Psoas muscle (tissue), 8 donors: Measurements from ENCODE around the gene MT1E. TPM values are rescaled to one million over a fixed set of nuclear protein-coding genes. Genes with fewer than 3 reads are reported as not detected.

Source experiments
- ATAC-seq, 4 donors: fragments of 200-7000 bp; cut with Tn5 transposase; one replicate each; pipeline ENCODE4 v1.9.1; 2020; ENCODE audit warnings: moderate library complexity in 3 of 4, mild to moderate bottlenecking in 2 of 4
- DNase-seq, 2 donors: peaks; one replicate each; pipeline ENCODE4 v3.0.0-alpha.2; 2020
- H3K27ac ChIP-seq: fragments of 200-600 bp; one replicate; pipeline ENCODE4 v1.8.0; 2022
- H3K27me3 ChIP-seq, 3 donors: fragments of 200-600 bp in 1 of 3; one replicate each; pipeline versions ENCODE4 v1.6.1 to v1.8.0; 2013 to 2022; ENCODE audit warnings: low read length in 2 of 3, mild to moderate bottlenecking in 2 of 3, moderate library complexity in 1 of 3; ENCODE audit not compliant: insufficient read depth in 3 of 3
- H3K36me3 ChIP-seq, 2 donors: fragments of 200-600 bp in 1 of 2; one replicate each; pipeline versions ENCODE4 v1.6.1 to v1.8.0; 2013 to 2022; ENCODE audit warnings: low read depth in 1 of 2, mild to moderate bottlenecking in 1 of 2, moderate library complexity in 1 of 2; ENCODE audit not compliant: insufficient read depth in 1 of 2
- H3K4me1 ChIP-seq: fragments of 200-600 bp; one replicate; pipeline ENCODE4 v1.8.0; 2022
- H3K4me3 ChIP-seq: fragments of 200-600 bp; one replicate; pipeline ENCODE4 v1.8.0; 2022; ENCODE audit warnings: mild to moderate bottlenecking
- H3K9me3 ChIP-seq: fragments of 200-600 bp; one replicate; pipeline ENCODE4 v1.8.0; 2022
- WGBS, 3 donors: extraction: QIAGEN DNeasy Blood & Tissue Kit; methylation state at CpG; one replicate each; pipeline versions ENCODE4 v1.1.6 to v1.1.7; 2013; 5-methylcytosine and 5-hydroxymethylcytosine counted together
- intact Hi-C, 2 donors: fragments of 100-400 bp; cut with DNase I; formaldehyde crosslinking; loops; one replicate each; pipeline versions ENCODE4 v1.11.0 to v1.14.2; 2022
- polyA plus RNA-seq, 3 donors: library from polyadenylated mRNA; stranded (reverse); fragments of 200-250 nt; gene quantifications; one replicate each; pipeline ENCODE4 v1.2.3, GENCODE V29; 2013
- total RNA-seq, 4 donors: library from RNA; stranded (reverse); fragmentation: NEBNext Ultra II Directional in 2 of 4; extraction: Animal tissue kit (Norgen Biotek cat#: 25700) in 2 of 4; gene quantifications; one replicate each; pipeline versions ENCODE4 v1.2.1 to v1.2.4, GENCODE V29; 2021 to 2023
- TF ChIP-seq, protein P1 (sequence below): fragments of 200-600 bp; IDR thresholded peaks from one replicate; pipeline ENCODE4 v1.8.0; 2022; ENCODE audit warnings: antibody characterized with exemption
- donor health status: healthy with polysubstance abuse.
- donor health status: DM: no; HTN: no; CAD: no; lungs with moderate emphysema.
- donor health status: Bipolar disorder and iron deficiency.
- donor health status: healthy.
- donor health status: DM: yes; HTN: yes; CAD: no.
- donor health status: DM: no; HTN: no; CAD: no.
- donor health status: DM: no; HTN: no; CAD: no.
- donor health status: DM: yes; HTN: yes; CAD: no.

Gene MT1E
- total and polyA plus RNA-seq, 7 donors, result 44.1 to 669 (median 452) TPM

GRCh38 chr16:56649820-56650219 lies 24.2 kb downstream of the MT1E start:
- WGBS, 3 donors, result 85 to 90% (median 87%) methylated on average over 3 of the region's 3 CpGs
- TF ChIP-seq, protein P1, sequence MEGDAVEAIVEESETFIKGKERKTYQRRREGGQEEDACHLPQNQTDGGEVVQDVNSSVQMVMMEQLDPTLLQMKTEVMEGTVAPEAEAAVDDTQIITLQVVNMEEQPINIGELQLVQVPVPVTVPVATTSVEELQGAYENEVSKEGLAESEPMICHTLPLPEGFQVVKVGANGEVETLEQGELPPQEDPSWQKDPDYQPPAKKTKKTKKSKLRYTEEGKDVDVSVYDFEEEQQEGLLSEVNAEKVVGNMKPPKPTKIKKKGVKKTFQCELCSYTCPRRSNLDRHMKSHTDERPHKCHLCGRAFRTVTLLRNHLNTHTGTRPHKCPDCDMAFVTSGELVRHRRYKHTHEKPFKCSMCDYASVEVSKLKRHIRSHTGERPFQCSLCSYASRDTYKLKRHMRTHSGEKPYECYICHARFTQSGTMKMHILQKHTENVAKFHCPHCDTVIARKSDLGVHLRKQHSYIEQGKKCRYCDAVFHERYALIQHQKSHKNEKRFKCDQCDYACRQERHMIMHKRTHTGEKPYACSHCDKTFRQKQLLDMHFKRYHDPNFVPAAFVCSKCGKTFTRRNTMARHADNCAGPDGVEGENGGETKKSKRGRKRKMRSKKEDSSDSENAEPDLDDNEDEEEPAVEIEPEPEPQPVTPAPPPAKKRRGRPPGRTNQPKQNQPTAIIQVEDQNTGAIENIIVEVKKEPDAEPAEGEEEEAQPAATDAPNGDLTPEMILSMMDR, result no peak
- DNase-seq, result no peak
- H3K36me3 ChIP-seq, result no peaks in the 10 kb centered on the region
- no peak overlapping the region for H3K4me3 ChIP-seq
- no peak overlapping the region for H3K27ac ChIP-seq
- intact Hi-C loops, result no loop called here
- H3K27me3 ChIP-seq, result peaks cover 0 to 6% (median 0%) of the 10 kb centered on the region in 3 donors
- no peaks in the 10 kb centered on the region for H3K9me3 ChIP-seq
- H3K4me1 ChIP-seq, result no peaks in the 10 kb centered on the region
- no peak for ATAC-seq

DNA sequence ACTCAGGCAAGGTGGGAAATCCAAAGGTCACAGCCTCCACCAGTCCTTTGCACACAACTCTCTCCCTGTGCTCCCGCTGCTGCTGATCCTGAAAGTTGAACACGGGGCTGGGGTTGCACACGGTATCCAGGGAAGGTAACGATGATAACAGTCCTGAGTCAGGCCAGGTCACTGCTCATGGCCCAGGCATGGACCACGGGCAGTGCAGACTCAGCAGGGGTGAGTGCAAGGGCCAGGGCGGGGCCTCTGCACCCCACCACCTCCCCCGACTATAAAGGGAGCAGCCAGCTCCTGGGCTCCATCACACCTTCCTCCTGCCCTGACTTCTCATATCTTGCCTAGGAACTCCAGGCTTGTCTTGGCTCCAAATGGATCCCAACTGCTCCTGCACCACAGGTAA lies 26.0 kb downstream of the MT1E start, which contains the start of gene MT1B:
Gene MT1B (plus strand): TSS at position 301 of the 400 bp plus-strand sequence. CDS start 68 bp downstream, at position 369.
- no peak within 1 kb of the TSS for H3K27ac ChIP-seq
- H3K9me3 ChIP-seq, result no peaks in the 10 kb centered on the region
- ATAC-seq (no peak), DNase-seq (no peak)
- TF ChIP-seq, protein P1, result no peak
- 57 to 81% (median 76%) methylated on average over 7 of the region's 7 CpGs for WGBS, 3 donors
- no peak within 1 kb of the TSS for H3K4me3 ChIP-seq
- peaks cover 0 to 6% (median 0%) of the 10 kb centered on the region in 3 donors for H3K27me3 ChIP-seq
- no peaks in the 10 kb centered on the region for H3K36me3 ChIP-seq
- H3K4me1 ChIP-seq, result no peaks in the 10 kb centered on the region
- intact Hi-C loops, result no loop called here

DNA sequence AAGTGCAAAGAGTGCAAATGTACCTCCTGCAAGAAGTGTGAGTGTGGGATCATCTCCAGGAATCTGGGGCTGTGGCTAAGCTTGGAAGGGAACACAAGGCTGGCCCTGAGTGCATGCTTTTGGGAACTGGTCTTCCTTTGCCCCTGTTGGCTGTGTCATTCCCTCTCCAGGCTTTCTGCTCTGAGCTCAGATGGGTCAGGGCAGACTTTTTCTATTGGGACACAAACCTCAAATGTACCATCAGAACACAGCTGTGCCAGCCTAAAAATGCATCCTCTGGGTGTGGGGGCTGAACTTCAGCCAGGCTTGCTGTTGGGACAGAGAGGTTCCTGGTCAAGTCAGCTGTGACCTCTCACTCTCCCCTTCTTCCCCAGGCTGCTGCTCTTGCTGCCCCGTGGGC lies 27.0 kb downstream of the MT1E start:
- no peak for ATAC-seq
- 36 to 56% (median 38%) methylated on average over 1 of the region's 1 CpG for WGBS, 3 donors

DNA sequence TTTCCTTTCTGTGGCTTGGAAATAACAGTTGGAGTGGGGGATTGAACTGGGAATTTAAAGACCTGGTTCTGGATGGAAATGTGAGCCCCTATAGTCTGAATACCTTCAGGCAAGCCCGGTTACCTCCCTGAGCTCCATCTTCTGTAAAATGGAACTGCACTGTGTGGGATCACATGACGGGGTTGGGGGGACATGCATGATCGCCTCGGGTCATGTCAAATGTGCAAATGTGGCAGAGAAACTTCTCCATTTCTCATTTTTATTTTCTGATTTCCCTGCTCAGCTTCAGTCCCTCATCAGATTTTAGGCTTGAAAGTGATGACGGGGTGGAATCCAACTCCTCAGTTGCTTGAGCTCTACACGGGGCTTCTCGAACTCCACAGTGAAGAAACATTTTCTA lies 27.6 kb downstream of the MT1E start:
- no peak for ATAC-seq
- no peak overlapping the region for H3K4me3 ChIP-seq
- H3K27ac ChIP-seq, result no peak overlapping the region
- no peaks in the 10 kb centered on the region for H3K4me1 ChIP-seq
- intact Hi-C loops, result no loop called here
- TF ChIP-seq, protein P1, result no peak
- 77 to 81% (median 79%) methylated on average over 7 of the region's 7 CpGs for WGBS, 3 donors
- no peaks in the 10 kb centered on the region for H3K9me3 ChIP-seq
- no peaks in the 10 kb centered on the region for H3K36me3 ChIP-seq
- no peak for DNase-seq
- H3K27me3 ChIP-seq, result peaks cover 0 to 4% (median 0%) of the 10 kb centered on the region in 3 donors

More for the DNA sequence above, 27.0 kb downstream of the MT1E start:
- Histone ChIP-seq H3K36me3 (no peaks in the 10 kb centered on the region), H3K9me3 (no peaks in the 10 kb centered on the region), H3K27me3 (peaks cover 0 to 6% (median 0%) of the 10 kb centered on the region in 3 donors), H3K4me1 (no peaks in the 10 kb centered on the region), H3K4me3 (no peak overlapping the region), H3K27ac (no peak overlapping the region)
- DNase-seq, result no peak
- intact Hi-C loops, result no loop called here
- TF ChIP-seq, protein P1, result no peak
